Activated T-helper 1 cell treated with anti-CD3 and anti-CD28 coated beads, Interleukin-2, amount 50 U/mL, for 16 hours (primary cell): Measurements from ENCODE around the gene WNT9A.

Experiments
- DNase-seq, 2 donors: peaks; one replicate each; pipeline ENCODE4 v3.0.0-alpha.2; 2020; ENCODE audit warnings: low read depth in 1 of 2, low spot score in 1 of 2

Gene WNT9A

DNA sequence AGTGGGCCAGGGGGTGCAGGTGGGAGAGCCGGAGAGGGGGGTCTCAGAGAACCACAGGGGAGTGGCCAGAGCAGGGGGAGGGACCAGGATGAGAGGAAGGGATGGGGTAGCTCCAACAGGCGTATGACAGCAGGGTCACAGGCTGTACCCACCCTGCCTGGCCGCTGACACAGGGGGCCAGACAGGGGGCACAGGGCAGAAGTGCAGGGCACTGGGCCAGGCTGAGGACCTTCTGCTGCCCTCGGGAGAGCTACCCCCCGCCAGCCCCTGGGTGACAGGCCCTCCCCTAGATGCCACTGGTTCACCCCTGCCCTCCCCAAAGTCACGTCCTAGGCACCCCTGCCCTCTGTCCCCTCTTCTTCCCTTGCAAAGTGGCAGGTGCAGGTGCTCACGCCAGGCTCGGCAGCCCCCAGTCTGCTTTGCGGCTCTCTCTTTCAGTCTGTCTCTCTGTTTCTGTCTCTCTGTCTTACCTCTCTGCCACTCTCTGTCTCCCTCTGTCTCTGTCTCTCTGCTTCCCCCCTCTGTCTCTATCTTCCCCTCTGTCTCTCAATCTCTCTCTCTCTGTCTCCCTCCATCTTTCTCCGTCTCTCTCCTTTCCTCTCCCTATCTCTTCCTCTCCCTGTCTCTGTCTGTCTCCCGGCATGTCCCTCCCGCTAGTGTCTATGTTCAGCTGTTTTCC, 48.5 kb downstream of the WNT9A start:
- DNase-seq: peak in 1 of 2 donors; percentile 2

DNA sequence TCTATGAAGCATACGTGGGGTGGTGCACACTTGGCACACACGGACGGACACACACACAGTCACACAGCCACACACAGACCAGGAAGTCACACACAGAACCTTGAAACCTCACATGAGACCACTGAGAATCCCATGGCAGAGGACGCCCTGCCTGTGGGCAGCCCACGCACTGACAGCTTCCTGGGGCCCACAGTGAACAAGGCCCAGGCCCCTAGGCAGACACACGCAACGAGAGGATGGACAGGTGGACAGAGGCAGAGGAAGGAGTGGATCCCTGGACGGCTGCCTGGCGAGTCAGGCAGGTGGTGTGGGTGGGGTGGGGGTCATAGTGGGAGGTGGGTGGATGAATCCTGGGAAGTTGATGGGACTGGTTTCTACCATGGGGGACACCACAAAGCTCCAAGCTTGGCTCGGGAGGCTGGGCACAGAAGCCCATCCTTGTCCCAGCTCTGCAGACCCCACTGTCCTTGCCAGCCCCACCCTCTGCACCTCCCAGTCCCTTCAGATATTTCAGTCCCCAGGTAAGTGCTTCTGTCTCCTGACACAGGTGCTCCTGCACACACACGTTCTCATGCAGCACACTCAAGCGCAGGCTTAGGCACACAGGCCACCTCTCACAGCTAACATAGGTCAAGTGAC, 49.1 kb downstream of the WNT9A start:
- DNase-seq: no peak

DNA sequence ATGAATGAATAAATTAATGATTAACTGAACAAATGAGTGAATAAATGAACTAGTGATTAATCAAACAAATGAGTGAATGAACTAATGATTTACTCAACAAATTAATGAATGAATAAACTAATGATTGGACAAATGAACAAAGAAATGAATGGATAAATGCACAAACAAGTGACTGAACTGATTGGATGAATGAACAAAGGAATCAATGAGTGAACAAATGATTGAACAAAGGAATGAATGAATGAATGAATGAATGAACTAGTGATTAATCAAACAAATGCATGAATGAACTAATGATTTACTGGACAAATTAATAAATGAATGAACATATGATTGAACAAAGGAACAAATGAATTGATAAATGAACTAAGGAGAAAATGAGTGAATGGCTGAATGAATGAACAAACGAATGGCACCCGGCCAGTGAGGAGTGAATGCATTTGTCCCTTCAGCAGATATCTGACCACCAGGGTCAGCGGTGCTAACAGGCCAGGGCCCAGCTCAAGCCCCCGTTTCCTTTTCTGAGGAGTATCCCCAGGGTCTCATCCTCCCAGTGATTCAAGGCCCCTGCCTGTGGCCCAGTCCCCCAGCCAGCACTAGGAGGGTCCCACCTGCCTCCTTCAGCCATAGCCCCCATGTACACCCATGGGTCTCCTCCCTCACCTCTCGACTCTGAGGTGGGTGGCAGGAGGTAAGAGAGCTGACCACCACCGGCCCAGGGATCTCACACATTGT, 49.9 kb downstream of the WNT9A start:
- no peak for DNase-seq

DNA sequence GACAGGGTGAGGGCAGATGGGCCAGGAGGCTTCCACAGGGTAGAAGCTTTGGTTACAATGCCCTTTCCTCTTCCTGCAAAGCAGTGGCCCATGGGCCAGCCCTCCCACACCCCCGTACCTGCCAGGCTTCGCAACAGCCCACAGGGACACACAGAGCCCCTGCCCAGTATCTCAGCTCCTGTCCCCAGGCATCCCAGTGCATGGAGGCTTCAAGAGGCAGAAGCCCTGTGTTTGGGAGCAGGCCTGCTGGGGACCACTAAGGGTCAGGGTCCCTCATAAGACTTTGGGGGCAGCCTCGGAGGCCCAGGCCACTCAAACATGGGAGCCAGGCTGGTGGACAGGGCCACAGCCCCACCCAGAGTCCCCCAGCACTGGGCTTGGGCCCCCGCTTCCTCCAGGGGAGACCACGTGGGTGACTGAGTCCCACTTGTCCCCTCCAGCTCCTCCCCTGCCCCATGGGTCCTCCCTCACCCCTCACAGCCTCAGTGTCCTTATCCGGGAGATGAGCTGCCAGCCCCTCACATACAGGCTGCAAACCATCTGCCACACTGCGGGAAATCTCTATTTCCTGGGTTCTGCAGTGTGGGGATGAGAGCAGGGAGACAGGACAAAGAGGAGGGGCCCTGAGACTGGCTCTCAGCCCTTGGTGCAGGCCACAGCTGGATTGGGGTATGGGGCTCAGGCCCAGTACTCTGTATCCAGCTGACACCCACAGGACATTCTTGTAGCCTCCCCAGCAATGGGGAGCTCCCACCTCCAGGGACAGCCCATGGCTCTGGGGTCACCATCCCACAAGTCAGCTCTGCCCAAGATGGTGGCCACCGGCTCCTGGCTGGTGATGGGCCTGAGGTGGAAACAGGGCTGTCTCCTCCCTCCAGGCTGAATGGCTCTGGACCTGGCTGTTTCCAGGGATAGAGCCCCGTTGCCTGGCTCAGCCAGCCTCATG, 50.7 kb downstream of the WNT9A start:
- peak in 1 of 2 donors; percentile 2 for DNase-seq

DNA sequence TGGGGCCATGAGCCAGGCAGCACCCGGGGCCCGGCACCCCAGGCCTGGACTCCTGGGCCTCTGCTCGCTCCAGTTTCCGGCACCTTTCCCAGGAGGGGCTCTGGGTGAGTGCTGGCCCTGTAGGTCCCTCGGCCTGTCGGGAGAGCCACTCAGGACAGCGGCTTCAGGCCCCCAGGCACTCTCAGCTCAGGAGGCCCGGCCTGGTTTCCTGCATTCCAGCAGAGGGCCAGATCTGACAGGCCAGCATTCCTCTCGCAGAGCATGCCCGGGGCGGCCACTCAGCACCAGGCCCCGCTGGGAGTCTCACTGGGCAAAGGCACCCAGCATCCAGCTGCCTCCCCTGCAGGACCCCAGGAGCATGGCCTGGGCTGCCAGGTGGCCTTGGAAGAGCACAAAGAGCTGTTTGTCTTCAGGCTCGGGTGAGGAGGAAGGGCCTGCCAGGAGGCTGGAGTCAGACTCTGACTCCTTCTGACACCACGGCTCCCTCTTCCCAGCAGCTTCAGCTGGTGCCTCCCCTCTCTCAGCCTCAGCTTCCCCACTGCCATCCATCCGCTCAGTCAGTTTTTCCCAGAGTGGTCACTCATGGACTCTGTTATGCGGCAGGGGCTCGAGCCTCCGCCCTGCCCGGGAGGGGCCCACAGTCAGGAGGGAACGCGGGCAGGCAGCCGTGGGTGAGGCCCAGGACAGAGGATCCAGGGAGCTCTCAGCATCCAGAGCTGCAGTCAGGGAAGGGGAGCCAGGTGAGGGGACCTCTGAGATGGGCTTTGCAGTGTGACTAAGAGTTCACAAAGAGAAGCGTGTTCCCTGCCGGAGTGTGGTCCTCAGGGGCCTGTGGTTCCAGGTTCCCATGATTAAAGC, 51.7 kb downstream of the WNT9A start:
- DNase-seq: no peak

DNA sequence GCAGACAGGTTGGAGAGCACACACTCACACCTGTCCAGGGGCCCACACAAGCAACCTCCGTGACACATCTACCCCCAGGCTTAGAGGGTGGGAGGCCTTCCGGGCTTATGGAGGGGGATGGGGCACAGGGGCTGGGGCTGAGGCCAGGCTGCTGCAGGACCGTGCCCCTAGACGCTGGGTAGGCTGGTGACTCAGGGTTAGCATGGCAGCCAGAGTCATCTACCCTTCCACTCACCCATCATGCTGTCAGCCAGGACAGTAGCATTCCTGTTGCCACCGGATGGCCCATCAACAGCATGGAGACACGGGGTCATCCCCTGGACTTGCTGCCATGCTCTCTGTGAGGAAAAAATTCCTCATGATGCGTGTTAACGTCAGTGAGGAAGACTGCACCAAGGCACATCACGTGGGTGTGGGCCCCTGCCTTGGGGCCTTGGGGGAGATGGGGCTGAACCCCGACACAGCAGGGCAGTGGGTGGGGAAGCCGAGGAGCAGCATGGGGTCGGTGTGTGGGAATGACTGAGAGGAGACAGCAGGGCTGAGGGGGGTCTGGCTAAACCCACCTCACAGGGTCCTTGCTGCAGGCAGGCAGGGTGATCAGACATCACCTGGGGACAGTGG, 52.8 kb downstream of the WNT9A start:
- no peak for DNase-seq

DNA sequence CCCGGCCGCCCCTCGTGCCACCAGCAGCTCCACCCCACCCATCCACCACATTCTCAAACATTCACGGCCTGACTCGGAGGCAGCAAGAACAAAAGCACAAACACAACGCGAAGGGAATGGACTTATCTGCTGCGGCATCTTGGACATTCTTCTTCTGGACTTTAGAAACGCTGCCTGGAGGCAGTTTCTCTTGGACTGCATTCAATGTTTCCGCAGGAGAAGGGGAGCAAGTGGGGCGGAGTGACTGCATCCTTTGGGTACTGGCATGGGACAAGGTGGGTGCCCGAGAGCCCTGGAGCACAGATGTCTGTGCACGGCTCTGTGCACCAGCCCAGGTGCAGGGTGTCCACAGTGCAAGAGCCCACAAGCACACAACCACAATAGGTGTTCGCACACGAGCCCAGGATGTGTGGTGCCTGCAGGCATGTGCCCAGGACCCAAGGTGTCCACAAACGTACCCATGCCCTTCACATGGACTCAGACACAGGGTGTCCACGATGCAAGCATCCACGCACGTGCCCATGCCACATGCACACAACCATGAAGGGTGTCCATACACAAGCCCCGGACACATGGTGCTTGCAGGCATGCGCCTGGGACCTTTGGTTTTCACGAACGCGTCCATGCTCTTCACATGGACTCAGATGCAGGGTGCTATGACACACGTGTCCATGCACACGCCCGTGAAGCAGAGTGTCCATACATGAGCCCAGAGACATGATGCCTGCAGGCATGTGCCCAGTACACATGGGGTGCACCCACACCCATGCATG, 53.6 kb downstream of the WNT9A start:
- DNase-seq: peak in 1 of 2 donors; percentile 2

DNA sequence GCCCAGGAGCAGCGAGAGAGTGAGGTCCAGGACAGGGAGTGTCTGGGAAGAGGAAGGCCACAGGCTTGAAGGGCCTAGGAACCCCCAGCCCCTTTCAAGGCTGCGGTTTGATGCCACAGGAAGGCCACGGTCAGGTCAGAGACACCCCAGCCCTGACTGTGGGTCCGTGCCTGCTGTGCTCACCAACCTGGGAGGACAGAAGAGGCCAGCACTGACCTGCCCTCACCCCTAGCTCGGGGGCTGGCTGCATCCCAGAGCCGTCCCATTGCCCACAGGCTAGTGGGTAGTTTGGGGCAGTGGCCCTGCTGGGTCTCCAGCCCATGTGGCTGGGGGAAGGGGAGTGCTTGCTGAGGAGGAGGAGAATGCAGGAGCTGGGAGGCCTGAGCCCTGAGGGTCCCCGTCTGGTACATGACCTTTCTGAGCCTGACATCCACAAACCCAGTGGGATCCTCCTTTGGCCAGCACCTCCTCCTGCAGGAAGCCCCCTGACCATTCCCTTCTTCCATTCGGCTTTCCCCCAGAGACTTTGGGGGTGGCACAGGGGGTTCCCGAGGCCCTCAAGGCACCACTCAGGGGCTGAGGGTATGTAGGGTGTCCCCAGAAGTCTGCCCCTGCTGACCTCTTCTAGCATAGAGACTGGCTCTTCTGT, 54.3 kb downstream of the WNT9A start:
- DNase-seq: peak in 1 of 2 donors; percentile 2

DNA sequence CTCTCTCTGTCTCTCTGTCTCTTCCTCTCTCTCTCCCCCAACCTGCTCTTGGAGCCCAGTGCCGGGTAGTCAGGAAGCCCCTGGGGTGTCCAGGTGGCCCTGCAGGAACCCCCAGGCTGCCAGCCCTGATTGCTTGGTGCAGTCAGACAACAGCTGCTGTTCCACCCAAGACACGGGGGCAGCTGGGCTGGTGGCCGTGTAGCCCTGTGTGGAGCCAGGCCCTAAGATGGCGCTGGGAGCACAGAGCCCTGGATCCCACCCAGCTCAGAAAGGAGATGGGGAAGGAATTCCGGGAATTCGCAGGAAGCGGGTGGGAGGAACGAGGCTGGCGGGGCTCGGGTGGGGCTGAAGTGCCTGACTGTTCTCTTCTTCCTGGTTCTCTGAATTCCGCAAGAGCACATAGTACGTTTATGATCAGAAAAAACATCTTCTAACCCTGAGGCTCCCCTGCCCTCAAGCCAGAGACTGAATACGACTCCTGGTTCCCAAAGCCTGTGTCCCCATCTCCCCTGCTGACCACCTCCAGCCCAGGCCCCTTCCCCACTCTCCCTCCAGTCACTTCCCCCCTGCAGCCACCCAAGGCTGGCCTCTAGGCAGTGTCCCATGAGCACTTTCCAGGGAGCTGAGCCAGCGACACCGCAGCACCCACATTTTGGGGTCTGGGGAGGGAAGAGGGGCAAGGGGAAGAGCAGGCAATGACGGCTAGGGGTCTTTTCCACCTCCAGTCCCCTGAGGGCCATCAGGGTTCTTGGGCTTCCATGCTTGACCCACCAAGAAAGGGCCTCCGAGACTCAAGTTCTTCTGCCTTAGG, 55.0 kb downstream of the WNT9A start:
- DNase-seq: no peak

DNA sequence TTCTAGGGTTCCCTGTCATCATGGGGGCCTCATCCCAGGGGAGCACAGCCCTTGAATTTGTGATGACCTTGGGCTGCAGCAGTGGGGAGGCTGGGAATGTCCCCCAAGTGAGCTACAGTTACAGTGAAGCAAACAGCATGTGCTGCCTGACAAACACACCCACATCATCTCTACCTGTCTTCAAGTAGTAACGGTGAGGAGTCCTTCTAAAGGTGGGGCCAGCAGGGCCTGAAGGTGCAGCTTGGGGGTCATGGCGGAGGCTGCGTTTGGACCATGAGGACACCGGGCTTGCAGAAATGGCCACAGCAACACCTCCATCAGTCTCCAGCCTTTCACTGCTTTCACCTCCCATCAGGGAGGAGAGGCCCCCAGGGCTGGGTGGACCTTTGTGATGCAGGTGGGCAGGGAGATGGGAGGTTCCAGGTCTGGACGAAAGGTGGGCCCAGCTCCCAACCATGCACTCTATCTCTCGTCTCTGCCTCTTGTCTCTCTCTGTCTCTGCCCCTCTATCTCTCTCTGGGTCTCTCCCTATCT, 55.7 kb downstream of the WNT9A start:
- DNase-seq: no peak

DNA sequence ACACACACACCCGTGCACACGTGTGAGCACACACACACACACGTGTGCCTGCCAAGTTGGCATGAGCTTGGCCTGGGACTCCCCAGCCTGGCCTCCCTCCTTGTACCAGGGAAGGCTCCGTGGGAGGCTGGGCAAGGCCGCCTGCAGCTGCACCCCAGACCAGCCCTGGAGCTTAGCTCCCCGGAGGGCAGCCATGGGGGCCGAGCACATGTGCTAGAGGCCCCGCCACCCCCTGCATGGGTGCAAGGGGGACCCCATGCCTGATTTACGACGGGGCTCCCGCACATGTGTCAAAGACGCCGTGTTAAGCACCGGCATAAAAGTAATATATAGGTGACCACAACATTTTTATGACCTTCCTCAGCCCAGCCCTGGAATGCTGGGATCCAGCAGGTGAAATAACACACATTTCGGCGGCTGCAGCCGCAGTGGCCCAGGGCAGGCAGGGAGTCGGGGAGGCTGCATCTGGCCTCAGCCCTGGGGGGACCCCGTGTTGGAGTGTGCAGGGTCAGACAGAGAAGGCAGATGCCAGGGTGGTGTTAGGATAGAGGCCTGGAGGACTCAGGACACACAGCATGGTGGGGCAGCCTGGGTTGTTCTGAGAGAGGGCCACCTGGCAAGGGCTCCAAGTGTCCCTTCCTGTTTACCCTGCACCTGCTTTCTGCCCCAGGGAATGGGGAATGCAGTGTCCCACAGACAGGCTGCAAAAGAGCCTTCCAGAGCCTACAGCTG, 56.3 kb downstream of the WNT9A start:
- no peak for DNase-seq

DNA sequence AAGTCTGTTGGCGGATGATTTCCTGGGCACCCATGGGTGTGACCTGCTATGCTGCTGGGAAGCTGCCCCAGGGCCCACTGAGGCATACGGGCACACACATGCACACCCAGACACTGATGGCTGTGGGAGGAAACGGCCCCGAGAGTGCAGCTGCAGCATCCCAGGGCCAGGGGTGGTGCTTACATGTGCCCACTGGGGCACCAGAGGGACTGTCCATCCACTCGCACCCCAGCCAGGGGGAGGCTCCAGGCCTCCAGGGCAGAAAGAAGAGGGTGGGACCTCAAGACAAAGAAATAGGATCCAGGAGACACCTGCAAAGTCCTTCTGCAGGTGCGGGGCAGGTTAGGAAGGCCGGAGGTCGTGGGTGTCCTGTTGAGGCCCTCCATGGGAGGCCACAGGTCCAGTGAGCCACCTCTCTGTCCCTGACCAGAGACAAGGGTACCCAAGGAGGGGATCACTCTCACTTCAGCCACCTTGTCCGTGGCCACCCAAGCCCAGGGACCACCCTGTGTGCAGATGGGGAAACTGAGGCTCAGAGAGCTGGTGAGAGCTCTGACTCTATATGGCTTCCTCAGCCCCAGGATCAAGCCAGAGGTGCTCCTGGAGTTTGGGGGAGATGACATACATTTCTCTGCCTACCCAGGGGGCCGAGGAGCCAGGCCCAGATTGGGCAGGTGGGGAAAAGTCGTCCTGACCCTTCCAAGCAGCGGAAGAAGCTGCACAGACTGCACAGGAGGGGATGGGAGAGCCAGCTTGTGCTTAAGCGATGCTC, 57.1 kb downstream of the WNT9A start:
- DNase-seq: no peak

DNA sequence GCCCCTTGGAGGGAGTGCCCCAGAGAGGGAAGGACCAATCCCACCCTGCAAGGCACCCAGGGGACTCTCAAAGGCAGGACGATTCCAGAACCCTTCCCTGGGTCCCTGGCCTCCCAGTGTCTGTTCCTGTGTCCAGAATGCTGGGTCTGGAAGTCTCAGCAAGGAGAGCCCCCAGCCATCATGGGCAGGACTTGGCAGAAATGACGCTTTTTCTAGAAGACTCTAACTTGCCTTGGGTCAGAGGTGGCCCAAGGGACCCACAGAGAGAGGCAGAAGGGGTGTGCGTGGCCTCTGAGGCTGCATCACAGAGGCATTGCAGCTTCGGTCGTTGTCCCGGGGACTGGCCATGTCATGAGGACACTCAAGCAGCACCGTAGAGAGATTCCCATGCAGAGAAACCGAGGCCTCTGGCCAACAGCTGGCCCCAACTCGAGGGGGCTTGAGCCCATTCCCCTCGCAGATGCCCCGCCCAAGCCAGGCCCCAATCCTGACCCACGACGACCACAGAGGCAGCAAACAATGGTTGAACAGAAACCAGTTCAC, 57.8 kb downstream of the WNT9A start:
- no peak for DNase-seq

DNA sequence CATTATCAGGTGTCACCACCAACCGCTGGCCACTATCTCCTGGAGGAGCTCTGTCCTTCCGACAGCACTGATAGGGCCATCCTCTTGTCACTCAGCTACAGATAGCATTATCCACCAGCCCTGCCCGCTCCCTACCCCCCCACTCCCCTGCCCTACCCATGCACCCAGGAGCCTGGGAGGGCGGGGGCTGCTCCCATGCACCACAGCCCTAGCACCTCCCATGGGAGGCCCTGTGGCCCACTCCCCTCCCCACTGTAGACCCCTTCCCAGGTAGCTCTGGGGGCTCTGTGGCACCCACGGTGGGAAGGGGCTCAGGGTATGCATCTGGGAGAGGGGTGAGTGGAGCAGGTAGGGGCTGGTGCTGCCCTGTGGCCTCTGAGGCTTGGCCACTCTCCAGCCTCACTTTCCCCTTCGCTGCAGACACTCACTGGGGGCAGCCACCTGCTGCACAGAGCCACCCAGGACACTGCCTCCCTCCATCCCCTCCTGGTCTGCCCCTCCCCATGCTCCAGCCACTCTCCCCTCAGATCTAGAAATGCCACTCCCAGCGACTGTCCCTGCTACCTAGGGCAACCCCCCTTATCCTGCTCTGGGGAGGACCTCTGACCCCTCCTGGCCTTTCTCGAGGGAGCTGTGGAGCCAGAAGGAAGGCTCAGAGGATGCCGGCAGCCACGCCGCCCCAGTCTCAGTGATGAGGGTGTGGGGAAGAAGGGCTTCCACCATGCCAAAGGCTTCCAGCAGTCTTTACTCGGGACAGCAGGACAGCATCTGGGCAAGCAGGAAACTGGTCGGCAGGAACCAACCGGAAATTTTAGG, 58.5 kb downstream of the WNT9A start:
- DNase-seq: no peak
